ENCODE data around the gene TMEM175. TPM values are rescaled to one million over a fixed set of nuclear protein-coding genes. Genes with fewer than 3 reads are reported as not detected.
"Not testable (repeated sequence)": the region's sequence is repeated elsewhere in the genome, so short reads cannot be mapped to it uniquely, and the experiment has no call there.

The TMEM175 gene
- total and polyA plus RNA-seq, 7 donors, result 4.6 to 42.6 (median 30.5) TPM

DNA sequence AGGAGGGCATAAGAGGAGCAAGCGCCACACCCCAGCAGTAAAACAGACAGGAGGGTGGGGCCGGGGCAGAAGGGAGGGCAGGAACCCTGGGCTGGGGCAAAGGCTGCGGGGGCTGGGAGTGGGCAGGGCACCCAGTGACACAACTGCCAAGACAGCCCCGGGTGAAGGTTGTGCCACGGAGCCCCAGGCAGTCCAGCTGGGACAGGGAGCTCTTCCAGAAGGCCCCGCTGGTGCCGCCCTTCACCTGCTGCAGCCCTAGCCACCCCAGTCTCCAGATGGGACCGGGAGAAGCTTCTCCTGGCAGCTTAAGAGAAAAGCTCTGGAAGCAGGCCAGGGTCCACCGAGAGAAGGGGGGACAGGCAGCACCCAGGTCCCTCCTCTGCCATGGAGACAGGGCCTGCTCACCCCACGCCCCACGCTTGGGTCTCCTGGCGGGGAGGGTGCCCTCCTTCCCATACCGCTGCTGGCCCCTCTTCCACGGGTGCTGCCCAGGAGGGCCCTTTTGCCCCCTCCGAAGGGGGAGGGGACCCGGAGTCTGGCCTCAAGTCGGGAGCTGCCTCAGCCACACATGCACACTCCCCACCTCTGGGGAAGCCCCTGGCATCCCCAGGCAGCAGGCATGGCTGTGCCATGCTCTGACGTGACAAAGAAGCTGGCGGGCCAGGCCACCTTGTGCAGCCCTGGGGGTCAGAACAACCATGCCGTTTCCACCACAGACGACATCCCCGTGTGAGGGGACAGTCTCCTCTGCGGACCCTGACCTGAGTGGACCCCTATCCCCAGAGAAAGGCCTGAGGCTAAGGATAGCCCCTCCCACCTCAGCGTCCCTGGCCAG is 39.6 kb downstream of the TMEM175 start:
- no peak overlapping the region for H3K27ac ChIP-seq
- peaks cover 0 to 40% (median 36%) of the 10 kb centered on the region in 4 donors for H3K4me1 ChIP-seq
- intact Hi-C loops (cut with DNase I), result loop anchor here (2.0 kb wide), 2 partner anchors 37 to 39 kb away; partner anchors contain the start of genes GAK and TMEM175
- H3K4me3 ChIP-seq, result peak overlapping the region; percentile 58 to 87 (median 82)
- no peak for DNase-seq
- 12 to 56% methylated on average over 24 of the region's 24 CpGs for WGBS, 2 donors
- peaks cover 0 to 17% (median 16%) of the 10 kb centered on the region in 3 donors for H3K27me3 ChIP-seq
- TF ChIP-seq EP300 (IDR thresholded peaks at IDR 0.05) (no peak), POLR2A (IDR thresholded peaks at IDR 0.05) (peak in 1 of 2 donors; percentile 49), POLR2AphosphoS5 (IDR thresholded peaks at IDR 0.05) (peak in 1 of 4 donors; percentile 23)
- TF ChIP-seq, protein P1, sequence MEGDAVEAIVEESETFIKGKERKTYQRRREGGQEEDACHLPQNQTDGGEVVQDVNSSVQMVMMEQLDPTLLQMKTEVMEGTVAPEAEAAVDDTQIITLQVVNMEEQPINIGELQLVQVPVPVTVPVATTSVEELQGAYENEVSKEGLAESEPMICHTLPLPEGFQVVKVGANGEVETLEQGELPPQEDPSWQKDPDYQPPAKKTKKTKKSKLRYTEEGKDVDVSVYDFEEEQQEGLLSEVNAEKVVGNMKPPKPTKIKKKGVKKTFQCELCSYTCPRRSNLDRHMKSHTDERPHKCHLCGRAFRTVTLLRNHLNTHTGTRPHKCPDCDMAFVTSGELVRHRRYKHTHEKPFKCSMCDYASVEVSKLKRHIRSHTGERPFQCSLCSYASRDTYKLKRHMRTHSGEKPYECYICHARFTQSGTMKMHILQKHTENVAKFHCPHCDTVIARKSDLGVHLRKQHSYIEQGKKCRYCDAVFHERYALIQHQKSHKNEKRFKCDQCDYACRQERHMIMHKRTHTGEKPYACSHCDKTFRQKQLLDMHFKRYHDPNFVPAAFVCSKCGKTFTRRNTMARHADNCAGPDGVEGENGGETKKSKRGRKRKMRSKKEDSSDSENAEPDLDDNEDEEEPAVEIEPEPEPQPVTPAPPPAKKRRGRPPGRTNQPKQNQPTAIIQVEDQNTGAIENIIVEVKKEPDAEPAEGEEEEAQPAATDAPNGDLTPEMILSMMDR (IDR thresholded peaks at IDR 0.05), result no peak
- no peaks in the 10 kb centered on the region for H3K9me3 ChIP-seq
- no peaks in the 10 kb centered on the region for H3K36me3 ChIP-seq

DNA sequence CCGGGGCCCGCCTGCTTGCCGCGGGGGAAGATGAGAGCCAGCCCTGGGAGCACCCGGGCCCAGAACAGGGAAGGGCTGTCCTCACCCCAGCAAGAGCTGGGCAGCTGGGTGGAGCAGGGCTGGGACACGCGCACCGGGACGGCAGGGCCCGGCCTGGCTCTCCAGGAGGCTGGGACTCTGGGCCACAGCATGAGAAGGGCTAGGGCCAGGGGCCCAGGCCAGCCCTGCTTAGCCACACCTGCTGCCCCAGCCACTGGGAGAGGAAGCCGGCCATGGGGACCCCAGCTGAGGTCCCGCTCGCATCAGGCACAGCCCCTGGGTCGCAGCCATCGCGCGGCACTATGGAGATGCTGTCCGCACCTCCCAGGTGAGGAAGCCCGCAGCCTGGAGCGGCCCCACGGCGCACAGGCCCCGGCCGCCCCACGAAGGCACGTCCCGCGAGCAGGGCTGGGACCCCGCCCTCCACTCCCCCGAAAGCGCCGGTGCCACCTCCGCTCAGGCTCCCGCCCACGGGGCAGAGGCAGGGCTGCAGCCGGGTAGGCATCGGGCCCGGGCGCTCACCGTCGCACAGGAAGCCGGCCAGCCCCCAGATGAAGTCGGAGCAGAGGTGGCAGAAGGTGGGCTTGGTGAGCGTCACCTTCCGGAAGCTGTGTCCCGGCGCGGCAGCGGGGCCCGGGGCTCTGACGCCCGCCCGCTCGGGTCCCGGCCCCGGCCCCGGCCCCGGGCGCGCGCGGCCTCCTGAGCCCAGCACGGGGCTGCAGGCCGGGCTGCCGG is 40.6 kb downstream of the TMEM175 start:
- Histone ChIP-seq H3K4me3 (peak overlapping the region; percentile 58 to 87 (median 82)), H3K9me3 (no peaks in the 10 kb centered on the region), H3K27me3 (peaks cover 0 to 13% (median 9%) of the 10 kb centered on the region in 3 donors), H3K36me3 (no peaks in the 10 kb centered on the region), H3K27ac (peak overlapping the region in 2 of 4 donors; percentile 50 to 57), H3K4me1 (peaks cover 0 to 35% (median 31%) of the 10 kb centered on the region in 4 donors)
- 1% methylated on average over 65 of the region's 65 CpGs for WGBS, 2 donors
- intact Hi-C loops (cut with DNase I), result loop anchor here (2.0 kb wide), 2 partner anchors 36 to 40 kb away; partner anchors contain the start of genes GAK and TMEM175
- DNase-seq, result no peak
- TF ChIP-seq POLR2AphosphoS5 (IDR thresholded peaks at IDR 0.05) (no peak), EP300 (IDR thresholded peaks at IDR 0.05) (no peak), POLR2A (IDR thresholded peaks at IDR 0.05) (no peak)
- TF ChIP-seq, protein P1 (IDR thresholded peaks at IDR 0.05), result no peak

DNA sequence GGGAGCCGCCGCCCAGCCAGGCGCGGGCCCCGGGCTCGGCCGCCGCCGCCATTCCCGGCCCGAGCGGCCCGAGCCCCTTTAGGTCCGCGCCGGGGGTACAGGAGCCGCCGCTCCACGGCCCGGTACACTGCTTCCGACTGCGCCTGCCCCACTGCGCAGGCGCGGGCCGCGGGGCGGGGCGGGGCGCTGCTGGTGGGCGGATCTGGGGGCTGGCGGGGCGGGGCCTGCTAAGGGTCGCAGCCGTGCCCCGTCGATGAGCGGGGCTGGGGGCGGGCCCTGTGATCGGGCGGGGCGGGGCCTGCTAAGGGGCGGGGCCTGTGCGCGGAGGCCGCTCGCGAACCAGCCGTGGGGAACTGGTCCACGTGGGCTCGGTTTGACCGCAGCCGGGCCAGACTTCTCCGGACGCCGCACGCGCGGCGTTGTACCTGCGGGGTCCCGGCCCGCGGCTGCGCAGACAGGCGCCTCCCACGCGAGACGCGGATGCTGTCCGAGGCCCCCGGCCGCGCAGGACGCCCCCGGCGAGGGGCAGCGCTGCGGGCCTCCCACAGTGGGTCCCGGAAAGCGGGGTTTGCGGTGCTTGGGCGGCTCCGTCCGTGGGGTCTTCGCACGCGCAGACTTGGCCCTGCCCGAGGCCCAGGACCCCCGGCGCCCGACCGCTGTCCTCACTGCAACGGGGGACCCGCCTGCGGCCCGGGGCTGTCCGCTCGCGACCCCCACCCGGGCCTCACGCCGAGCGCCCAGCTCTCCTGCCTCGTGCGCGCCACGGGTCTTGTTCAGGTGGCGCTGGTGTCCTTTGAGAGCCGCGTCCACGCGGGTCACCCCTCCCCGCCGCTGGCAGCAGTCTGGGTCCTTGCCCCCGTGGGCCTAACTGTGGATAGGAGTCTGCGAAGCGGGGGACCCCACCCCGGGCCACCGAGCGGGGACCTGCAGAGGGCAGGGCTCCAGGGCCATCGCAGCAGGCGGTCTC is 41.5 kb downstream of the TMEM175 start, which contains the start of gene DGKQ:
DGKQ (minus strand) TSS at position 139 of the 967 bp plus-strand sequence; CDS start at position 52, 87 bp downstream.
- 27 to 35% methylated on average over 123 of the region's 123 CpGs for WGBS, 2 donors
- Histone ChIP-seq H3K27ac (peak within 1 kb of the TSS; percentile 8 to 57 (median 44)), H3K9me3 (no peaks in the 10 kb centered on the region), H3K4me3 (peak within 1 kb of the TSS; percentile 58 to 87 (median 82)), H3K27me3 (peaks cover 0 to 4% (median under 1%) of the 10 kb centered on the region in 3 donors), H3K36me3 (no peaks in the 10 kb centered on the region), H3K4me1 (peaks cover 0 to 28% (median 25%) of the 10 kb centered on the region in 4 donors)
- TF ChIP-seq, protein P1 (IDR thresholded peaks at IDR 0.05), result no peak
- TF ChIP-seq POLR2A (IDR thresholded peaks at IDR 0.05) (no peak), EP300 (IDR thresholded peaks at IDR 0.05) (no peak), POLR2AphosphoS5 (IDR thresholded peaks at IDR 0.05) (no peak)
- peak; percentile 94 for DNase-seq
- intact Hi-C loops (cut with DNase I), result loop anchor here (2.0 kb wide), 2 partner anchors 35 to 41 kb away; partner anchors contain the start of genes GAK and TMEM175

DNA sequence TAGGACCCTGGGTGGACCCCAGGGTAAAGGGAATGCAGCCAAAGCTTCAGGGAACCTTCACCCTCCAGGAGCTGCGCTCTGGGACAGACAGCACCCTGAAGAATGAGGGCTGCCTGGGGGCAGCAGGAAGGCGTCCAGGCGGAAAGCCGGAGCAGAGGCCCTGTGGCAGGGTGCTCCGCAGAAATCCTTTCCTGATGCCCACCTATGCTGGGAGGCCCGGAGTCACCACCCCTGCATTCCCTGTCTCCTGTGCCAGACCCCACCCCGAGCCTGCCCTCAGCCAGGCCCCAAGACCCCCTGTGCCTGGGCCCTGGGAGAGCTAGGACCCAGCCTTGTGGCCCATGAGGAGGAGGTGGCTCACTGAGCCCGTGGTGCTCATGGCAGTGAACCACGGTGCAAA is 42.4 kb downstream of the TMEM175 start:
- no peaks in the 10 kb centered on the region for H3K36me3 ChIP-seq
- no peaks in the 10 kb centered on the region for H3K9me3 ChIP-seq
- H3K4me1 ChIP-seq, result peaks cover 0 to 28% (median 25%) of the 10 kb centered on the region in 4 donors
- no peak overlapping the region for H3K27ac ChIP-seq
- DNase-seq, result no peak
- no peak overlapping the region for H3K4me3 ChIP-seq
- H3K27me3 ChIP-seq, result no peaks in the 10 kb centered on the region
- TF ChIP-seq POLR2A (IDR thresholded peaks at IDR 0.05), result no peak
- 94 to 97% methylated on average over 9 of the region's 9 CpGs for WGBS, 2 donors
- intact Hi-C loops (cut with DNase I), result no loop called here

DNA sequence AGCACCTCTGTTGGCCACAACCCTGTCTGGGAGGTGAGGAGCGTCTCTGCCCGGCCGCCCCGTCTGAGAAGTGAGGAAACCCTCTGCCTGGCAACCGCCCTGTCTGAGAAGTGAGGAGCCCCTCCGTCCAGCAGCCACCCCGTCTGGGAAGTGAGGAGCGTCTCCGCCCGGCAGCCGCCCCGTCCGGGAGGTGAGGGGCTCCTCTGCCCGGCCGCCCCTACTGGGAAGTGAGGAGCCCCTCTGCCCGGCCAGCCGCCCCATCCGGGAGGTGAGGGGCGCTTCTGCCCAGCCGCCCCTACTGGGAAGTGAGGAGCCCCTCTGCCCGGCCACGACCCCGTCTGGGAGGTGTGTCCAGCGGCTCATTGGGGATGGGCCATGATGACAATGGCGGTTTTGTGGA is 43.8 kb downstream of the TMEM175 start:
- DNase-seq; H3K27me3 ChIP-seq; H3K36me3 ChIP-seq; H3K4me3 ChIP-seq; H3K27ac ChIP-seq; H3K9me3 ChIP-seq; intact Hi-C loops (cut with DNase I): not testable (repeated sequence)
- WGBS, 2 donors, result 97 to 98% methylated on average over 20 to 25 of the region's 25 CpGs
- H3K4me1 ChIP-seq, result peaks cover 0 to 28% (median 25%) of the 10 kb centered on the region in 4 donors
